Endothelial cell of umbilical vein (primary cell): ENCODE measurements around the gene DENND1A. TPM values are rescaled to one million over a fixed set of nuclear protein-coding genes. Genes with fewer than 3 reads are reported as not detected.

ENCODE experiments used
- BruUV-seq: library from RNA; stranded (reverse); fragments of 400-500 nt; replicated peaks from 2 replicates; lab custom pipeline; 2021; lab: Mats Ljungman, UMichigan
- CTCF ChIA-PET: fragments of 300-600, 350-600 bp; sonication (Branson Sonifier 250); formaldehyde crosslinking; loops from one replicate; lab custom pipeline; 2021; ENCODE audit warnings: antibody characterized with exemption, inconsistent platforms; lab: Charles Lee
- POLR2A ChIA-PET: fragments of 300-600, 350-600 bp; sonication (Branson Sonifier 250); formaldehyde crosslinking; loops from one replicate; lab custom pipeline; 2021; ENCODE audit warnings: antibody characterized with exemption, inconsistent platforms; lab: Charles Lee
- DNase-seq: peaks from one replicate; pipeline ENCODE4 v3.0.0-alpha.2; 2011; ENCODE audit warnings: low read depth, low spot score
- FAIRE-seq: peaks from 2 replicates; lab custom pipeline; 2011; peaks lifted over from hg19 to GRCh38; lab: Jason Lieb, UNC
- H2AFZ ChIP-seq: 2 replicates; pipeline ENCODE4 v1.6.0; 2012; ENCODE audit warnings: low read depth, low read length, control low read depth, inconsistent platforms
- H3K27ac ChIP-seq: 2 replicates; pipeline ENCODE4 v1.5.1; 2011; ENCODE audit warnings: low read depth, mild to moderate bottlenecking, control low read depth, low read length, moderate library complexity; ENCODE audit not compliant: insufficient read depth
- H3K27me3 ChIP-seq, 2 experiments: 2 replicates each; pipeline versions ENCODE4 v1.6.0 to v1.6.1; 2011; ENCODE audit warnings: low read length in 2 of 2, mixed read lengths in 1 of 2; ENCODE audit not compliant: control insufficient read depth in 2 of 2, insufficient read depth in 2 of 2
- H3K36me3 ChIP-seq, 2 experiments: 2 replicates in 1 of 2; 3 replicates in 1 of 2; pipeline ENCODE4 v1.5.1; 2011; ENCODE audit warnings: low read length in 2 of 2, mild to moderate bottlenecking in 1 of 2, moderate library complexity in 1 of 2; ENCODE audit not compliant: control insufficient read depth in 2 of 2, insufficient read depth in 2 of 2; ENCODE audit errors: extremely low read depth in 1 of 2
- H3K4me1 ChIP-seq: 3 replicates; pipeline ENCODE4 v1.5.1; 2011; ENCODE audit warnings: mild to moderate bottlenecking, low read length; ENCODE audit not compliant: control insufficient read depth, insufficient read depth; ENCODE audit errors: extremely low read depth
- H3K4me2 ChIP-seq: 2 replicates; pipeline ENCODE4 v1.6.1; 2011; ENCODE audit warnings: low read length, control low read depth, mixed read lengths; ENCODE audit not compliant: insufficient read depth
- H3K4me3 ChIP-seq, 3 experiments: fragments of 200-600 bp in 1 of 3; sonication (generic), shearing (Covaris generic) in 1 of 3; replicated peaks in 1 of 3; 2 replicates each; pipeline ENCODE4 v1.5.1; 2011 to 2016; ENCODE audit warnings: control low read depth in 3 of 3, low read length in 3 of 3, mild to moderate bottlenecking in 2 of 3, inconsistent platforms in 1 of 3, low read depth in 1 of 3, moderate library complexity in 1 of 3; ENCODE audit not compliant: insufficient read depth in 1 of 3
- H3K79me2 ChIP-seq: 2 replicates; pipeline ENCODE4 v1.6.0; 2012; ENCODE audit warnings: low read length, inconsistent platforms; ENCODE audit not compliant: control insufficient read depth, insufficient read depth
- H3K9ac ChIP-seq: replicated peaks from 2 replicates; pipeline ENCODE3; 2011; ENCODE audit warnings: low read length, control low read depth; ENCODE audit not compliant: insufficient read depth; ENCODE audit errors: extremely low read depth
- H3K9me1 ChIP-seq: replicated peaks from 3 replicates; pipeline ENCODE4 v1.6.0; 2011; ENCODE audit warnings: mild to moderate bottlenecking, low read length; ENCODE audit not compliant: control insufficient read depth, insufficient read depth; ENCODE audit errors: extremely low read depth
- H3K9me3 ChIP-seq: replicated peaks from 2 replicates; pipeline ENCODE4 v1.5.1; 2012; ENCODE audit warnings: low read length, inconsistent platforms; ENCODE audit not compliant: control insufficient read depth, insufficient read depth
- H4K20me1 ChIP-seq: replicated peaks from 2 replicates; pipeline ENCODE3; 2011; ENCODE audit warnings: mild to moderate bottlenecking, low read length; ENCODE audit not compliant: control insufficient read depth, insufficient read depth; ENCODE audit errors: extremely low read depth
- EZH2 ChIP-seq: IDR thresholded peaks from 2 replicates; pipeline ENCODE4 v1.6.1; 2012; ENCODE audit warnings: borderline replicate concordance, low read depth, mild to moderate bottlenecking, moderate library complexity, low read length, inconsistent platforms; ENCODE audit not compliant: severe bottlenecking
- FOS ChIP-seq: IDR thresholded peaks from 2 replicates; pipeline ENCODE4 v1.6.1; 2011; ENCODE audit warnings: mild to moderate bottlenecking, low read length, moderate library complexity, borderline replicate concordance; ENCODE audit not compliant: insufficient read depth
- GATA2 ChIP-seq: IDR thresholded peaks from 2 replicates; pipeline ENCODE4 v1.7.0; 2011; ENCODE audit warnings: low read depth, mild to moderate bottlenecking, moderate library complexity, mixed read lengths, low read length; ENCODE audit not compliant: insufficient read length, insufficient read depth
- JUN ChIP-seq: IDR thresholded peaks from 2 replicates; pipeline ENCODE4 v1.6.1; 2011; ENCODE audit warnings: borderline replicate concordance, low read depth; ENCODE audit not compliant: insufficient read length, insufficient read depth
- MYC ChIP-seq: IDR thresholded peaks from one replicate; pipeline ENCODE4 v1.6.1; 2011; ENCODE audit warnings: mild to moderate bottlenecking, low read depth, low read length
- POLR2A ChIP-seq: IDR thresholded peaks from 2 replicates; pipeline ENCODE4 v1.6.1; 2012; ENCODE audit warnings: low read depth, mild to moderate bottlenecking, control low read depth, low read length
- POLR2AphosphoS5 ChIP-seq: IDR thresholded peaks from 2 replicates; pipeline ENCODE4 v1.6.1; 2012; ENCODE audit warnings: low read depth, mild to moderate bottlenecking, control low read depth, low read length, moderate library complexity; ENCODE audit not compliant: insufficient read depth
- dilution Hi-C: fragments of 300-500 bp; cut with MboI; formaldehyde crosslinking; loops from one replicate; pipeline ENCODE4 v1.15.0; 2019; ENCODE audit warnings: low sequenced_read_pairs; ENCODE audit not compliant: extremely low pct_ligation_motif_present
- intact Hi-C: fragments of 100-400 bp; cut with micrococcal nuclease; formaldehyde crosslinking; loops from one replicate; pipeline ENCODE4 v1.10.0; 2022
- polyA plus RNA-seq, 4 experiments: library from polyadenylated mRNA; depleted of rRNA in 3 of 4; stranded (reverse) in 3 of 4; unstranded in 1 of 4; fragments of >200 nt; gene quantifications; 2 replicates each; pipeline versions ENCODE4 v1.2.1 to v1.2.3, GENCODE V29; 2011 to 2012; ENCODE audit warnings: missing spikeins in 1 of 4
- total RNA-seq: library from RNA; stranded (reverse); gene quantifications from 2 replicates; pipeline ENCODE4 v1.2.3, GENCODE V29; 2021
- TF ChIP-seq, protein P1 (sequence below), 2 donors: IDR thresholded peaks; 1 replicate in 1 of 2; 2 replicates in 1 of 2; pipeline ENCODE4 v1.5.1; 2011; ENCODE audit warnings: low read length in 2 of 2, mild to moderate bottlenecking in 2 of 2, moderate library complexity in 2 of 2, control low read depth in 1 of 2, inconsistent platforms in 1 of 2, low read depth in 1 of 2; ENCODE audit not compliant: insufficient read depth in 1 of 2; ENCODE audit errors: extremely low read depth in 1 of 2
- TF ChIP-seq, protein P2 (sequence below): IDR thresholded peaks from 2 replicates; pipeline ENCODE4 v1.6.1; 2011; ENCODE audit not compliant: insufficient read depth, insufficient read length

DENND1A gene
- total and polyA plus RNA-seq, 2 donors (not counting 3 experiments of a cell fraction or from before 2014, with no cell fraction given), result 18.5 to 24.5 TPM

DNA sequence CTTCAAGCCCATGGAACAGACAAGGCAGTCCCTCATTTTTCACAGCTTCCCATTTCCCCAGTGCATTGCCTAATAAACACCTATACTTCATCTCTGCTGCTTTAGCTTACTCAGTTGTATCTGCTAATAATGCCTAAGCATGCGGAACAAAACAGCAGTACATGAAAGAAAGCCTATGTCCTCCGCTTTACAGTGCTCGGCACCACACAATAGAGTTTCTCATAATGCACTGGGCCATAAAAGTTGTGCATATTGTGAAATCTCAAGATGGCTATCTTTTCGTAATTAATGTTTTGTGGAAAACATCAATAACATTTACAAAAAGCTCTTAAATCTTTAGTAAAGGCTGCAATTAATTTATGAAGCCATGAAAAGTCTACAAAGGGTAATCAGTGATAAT is 69.3 kb downstream of the DENND1A start:
- Histone ChIP-seq H3K9me3 (no peaks in the 10 kb centered on the region), H3K9me1 (no peaks in the 10 kb centered on the region), H2AFZ (no peak overlapping the region), H3K36me3 (no peaks in the 10 kb centered on the region), H3K9ac (no peak overlapping the region), H3K27ac (no peak overlapping the region), H4K20me1 (no peaks in the 10 kb centered on the region), H3K4me1 (no peaks in the 10 kb centered on the region), H3K27me3 (no peaks in the 10 kb centered on the region), H3K79me2 (no peaks in the 10 kb centered on the region), H3K4me2 (no peak overlapping the region), H3K4me3 (no peak overlapping the region)
- BruUV-seq, result no TSS peak
- FAIRE-seq (no peak), DNase-seq (no peak)
- TF ChIP-seq GATA2 (no peak), MYC (no peak), POLR2A (no peak), POLR2AphosphoS5 (no peak), FOS (no peak), EZH2 (no peak), JUN (no peak)
- TF ChIP-seq, protein P1, sequence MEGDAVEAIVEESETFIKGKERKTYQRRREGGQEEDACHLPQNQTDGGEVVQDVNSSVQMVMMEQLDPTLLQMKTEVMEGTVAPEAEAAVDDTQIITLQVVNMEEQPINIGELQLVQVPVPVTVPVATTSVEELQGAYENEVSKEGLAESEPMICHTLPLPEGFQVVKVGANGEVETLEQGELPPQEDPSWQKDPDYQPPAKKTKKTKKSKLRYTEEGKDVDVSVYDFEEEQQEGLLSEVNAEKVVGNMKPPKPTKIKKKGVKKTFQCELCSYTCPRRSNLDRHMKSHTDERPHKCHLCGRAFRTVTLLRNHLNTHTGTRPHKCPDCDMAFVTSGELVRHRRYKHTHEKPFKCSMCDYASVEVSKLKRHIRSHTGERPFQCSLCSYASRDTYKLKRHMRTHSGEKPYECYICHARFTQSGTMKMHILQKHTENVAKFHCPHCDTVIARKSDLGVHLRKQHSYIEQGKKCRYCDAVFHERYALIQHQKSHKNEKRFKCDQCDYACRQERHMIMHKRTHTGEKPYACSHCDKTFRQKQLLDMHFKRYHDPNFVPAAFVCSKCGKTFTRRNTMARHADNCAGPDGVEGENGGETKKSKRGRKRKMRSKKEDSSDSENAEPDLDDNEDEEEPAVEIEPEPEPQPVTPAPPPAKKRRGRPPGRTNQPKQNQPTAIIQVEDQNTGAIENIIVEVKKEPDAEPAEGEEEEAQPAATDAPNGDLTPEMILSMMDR (IDR thresholded peaks at IDR 0.05; ENCODE audit: extremely low read depth in 1 of 2, insufficient read depth in 1 of 2, low read depth in 1 of 2, low read length in 2 of 2), result no peak
- TF ChIP-seq, protein P2, sequence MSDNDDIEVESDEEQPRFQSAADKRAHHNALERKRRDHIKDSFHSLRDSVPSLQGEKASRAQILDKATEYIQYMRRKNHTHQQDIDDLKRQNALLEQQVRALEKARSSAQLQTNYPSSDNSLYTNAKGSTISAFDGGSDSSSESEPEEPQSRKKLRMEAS, result no peak
- POLR2A ChIA-PET, result no interaction called here
- intact Hi-C loops (no loop called here), dilution Hi-C loops (no loop called here)
- CTCF ChIA-PET, result no interaction called here
